ENCODE measurements around the gene COG7. TPM values are rescaled to one million over a fixed set of nuclear protein-coding genes. Genes with fewer than 3 reads are reported as not detected.
"Not testable (repeated sequence)": the region's sequence is repeated elsewhere in the genome, so short reads cannot be mapped to it uniquely, and the experiment has no call there.

Gene COG7
- total RNA-seq, 1 donor from 2014 or later, result 17.7 TPM

DNA sequence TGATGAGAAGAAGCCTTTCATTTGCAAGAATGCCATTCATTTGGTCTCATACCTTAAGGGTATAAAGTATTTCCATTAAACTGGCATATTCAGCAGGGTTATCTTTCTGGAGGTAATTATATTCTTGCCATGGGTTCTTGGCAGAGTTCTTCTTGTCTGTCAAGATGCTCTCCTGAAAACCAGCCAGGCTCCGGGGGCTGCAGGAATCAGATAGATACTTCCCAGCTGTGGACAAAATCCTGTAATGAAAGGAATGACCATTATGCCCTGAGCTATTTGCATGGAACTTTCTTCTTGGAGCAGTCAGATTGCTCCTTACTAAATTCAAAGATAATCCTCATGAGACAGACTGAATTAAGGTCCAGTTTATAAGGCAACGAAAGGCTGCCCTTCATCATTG, 47.0 kb downstream of the COG7 start:
- Mint-ChIP-seq H3K9me3 (ENCODE audit: low read depth) (no peaks in the 10 kb centered on the region), H3K4me1 (ENCODE audit: low read depth) (peaks cover 30% of the 10 kb centered on the region), H3K36me3 (ENCODE audit: low read depth) (peaks cover 42% of the 10 kb centered on the region), H3K27me3 (ENCODE audit: low read depth) (no peaks in the 10 kb centered on the region), H3K4me3 (ENCODE audit: unreplicated experiment) (no peak overlapping the region), H3K27ac (ENCODE audit: unreplicated experiment) (no peak overlapping the region)
- TF ChIP-seq, protein P1, sequence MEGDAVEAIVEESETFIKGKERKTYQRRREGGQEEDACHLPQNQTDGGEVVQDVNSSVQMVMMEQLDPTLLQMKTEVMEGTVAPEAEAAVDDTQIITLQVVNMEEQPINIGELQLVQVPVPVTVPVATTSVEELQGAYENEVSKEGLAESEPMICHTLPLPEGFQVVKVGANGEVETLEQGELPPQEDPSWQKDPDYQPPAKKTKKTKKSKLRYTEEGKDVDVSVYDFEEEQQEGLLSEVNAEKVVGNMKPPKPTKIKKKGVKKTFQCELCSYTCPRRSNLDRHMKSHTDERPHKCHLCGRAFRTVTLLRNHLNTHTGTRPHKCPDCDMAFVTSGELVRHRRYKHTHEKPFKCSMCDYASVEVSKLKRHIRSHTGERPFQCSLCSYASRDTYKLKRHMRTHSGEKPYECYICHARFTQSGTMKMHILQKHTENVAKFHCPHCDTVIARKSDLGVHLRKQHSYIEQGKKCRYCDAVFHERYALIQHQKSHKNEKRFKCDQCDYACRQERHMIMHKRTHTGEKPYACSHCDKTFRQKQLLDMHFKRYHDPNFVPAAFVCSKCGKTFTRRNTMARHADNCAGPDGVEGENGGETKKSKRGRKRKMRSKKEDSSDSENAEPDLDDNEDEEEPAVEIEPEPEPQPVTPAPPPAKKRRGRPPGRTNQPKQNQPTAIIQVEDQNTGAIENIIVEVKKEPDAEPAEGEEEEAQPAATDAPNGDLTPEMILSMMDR (IDR thresholded peaks at IDR 0.05), result no peak
- no peak for DNase-seq (ENCODE audit: low spot score)

GRCh38 chr16:23403547-23403946, 49.4 kb downstream of the COG7 start:
- DNase-seq (ENCODE audit: low spot score), result no peak
- Mint-ChIP-seq H3K4me3 (ENCODE audit: unreplicated experiment) (no peak overlapping the region), H3K9me3 (ENCODE audit: low read depth) (no peaks in the 10 kb centered on the region), H3K36me3 (ENCODE audit: low read depth) (peaks cover 48% of the 10 kb centered on the region), H3K4me1 (ENCODE audit: low read depth) (peaks cover 10% of the 10 kb centered on the region), H3K27ac (ENCODE audit: unreplicated experiment) (no peak overlapping the region), H3K27me3 (ENCODE audit: low read depth) (no peaks in the 10 kb centered on the region)
- TF ChIP-seq, protein P1 (IDR thresholded peaks at IDR 0.05), result no peak

DNA sequence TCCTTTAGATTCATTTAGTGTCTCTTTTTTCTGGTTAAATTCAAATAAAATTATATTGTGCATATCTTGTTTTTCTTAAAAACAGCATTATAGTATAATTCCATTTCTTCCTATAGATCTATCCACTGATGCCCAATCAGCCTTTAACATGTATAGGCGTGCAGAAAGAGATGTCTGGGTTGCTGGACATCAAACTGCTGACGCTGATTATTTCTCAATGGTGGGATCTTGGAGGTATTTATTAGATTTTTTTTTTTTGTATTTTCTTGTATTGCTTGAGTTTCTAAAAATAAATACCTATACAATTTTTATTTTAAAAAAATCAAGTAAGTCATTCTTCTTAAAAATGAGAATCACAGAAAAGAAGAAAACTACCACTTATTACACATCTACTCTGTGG, 50.9 kb downstream of the COG7 start:
- H3K36me3 Mint-ChIP-seq (ENCODE audit: low read depth), result peaks cover 55% of the 10 kb centered on the region
- H3K27ac Mint-ChIP-seq (ENCODE audit: unreplicated experiment), result no peak overlapping the region
- peaks cover 7% of the 10 kb centered on the region for H3K4me1 Mint-ChIP-seq (ENCODE audit: low read depth)
- H3K4me3 Mint-ChIP-seq (ENCODE audit: unreplicated experiment), result no peak overlapping the region
- no peaks in the 10 kb centered on the region for H3K9me3 Mint-ChIP-seq (ENCODE audit: low read depth)
- no peak for DNase-seq (ENCODE audit: low spot score)
- H3K27me3 Mint-ChIP-seq (ENCODE audit: low read depth), result no peaks in the 10 kb centered on the region
- TF ChIP-seq, protein P1 (IDR thresholded peaks at IDR 0.05), result no peak

DNA sequence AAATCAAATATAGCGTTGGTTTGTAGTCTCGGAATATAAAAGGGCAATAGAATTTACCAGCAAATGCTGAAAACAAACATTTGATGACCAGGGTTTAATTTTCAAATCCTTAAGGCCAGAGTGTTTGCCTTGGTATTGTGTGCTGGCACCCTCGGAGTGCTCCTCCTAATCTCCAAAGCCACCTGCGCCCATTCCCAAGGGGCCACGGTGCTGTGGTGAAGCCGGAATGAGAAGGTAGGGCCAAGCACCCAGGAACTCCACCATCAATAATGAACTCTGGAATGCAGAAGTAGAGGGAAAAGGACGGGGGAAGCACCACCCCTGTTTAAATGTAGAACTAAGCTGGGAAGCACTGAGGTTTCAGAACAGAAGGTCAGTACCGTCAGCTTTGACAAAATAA, 51.9 kb downstream of the COG7 start:
- H3K27me3 Mint-ChIP-seq (ENCODE audit: low read depth), result no peaks in the 10 kb centered on the region
- H3K27ac Mint-ChIP-seq (ENCODE audit: unreplicated experiment), result no peak overlapping the region
- H3K9me3 Mint-ChIP-seq (ENCODE audit: low read depth), result no peaks in the 10 kb centered on the region
- peaks cover 53% of the 10 kb centered on the region for H3K36me3 Mint-ChIP-seq (ENCODE audit: low read depth)
- peaks cover 5% of the 10 kb centered on the region for H3K4me1 Mint-ChIP-seq (ENCODE audit: low read depth)
- TF ChIP-seq, protein P1 (IDR thresholded peaks at IDR 0.05), result no peak
- H3K4me3 Mint-ChIP-seq (ENCODE audit: unreplicated experiment), result no peak overlapping the region
- peak; percentile 61 for DNase-seq (ENCODE audit: low spot score)

DNA sequence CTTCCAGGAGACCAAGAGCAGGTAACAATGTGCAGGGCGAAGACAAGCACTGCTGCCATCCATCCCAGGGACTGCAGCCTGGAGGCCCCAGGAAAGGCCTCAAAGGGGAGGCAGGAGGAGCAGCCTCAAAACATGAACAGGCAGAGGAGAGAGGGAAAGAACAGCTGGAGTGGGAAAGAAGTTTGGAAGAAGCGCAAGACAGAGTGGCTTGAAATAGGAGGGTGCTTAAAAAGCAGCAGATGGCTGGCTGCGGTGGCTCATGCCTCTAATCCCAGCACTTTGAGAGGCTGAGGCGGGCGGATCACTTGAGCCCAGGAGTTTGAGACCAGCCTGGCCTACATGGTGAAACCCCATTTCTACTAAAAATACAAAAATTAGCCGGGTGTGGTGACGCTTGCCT, 52.5 kb downstream of the COG7 start:
- peak; percentile 29 for DNase-seq (ENCODE audit: low spot score)
- not testable (repeated sequence) for H3K4me3 Mint-ChIP-seq (ENCODE audit: unreplicated experiment); H3K4me1 Mint-ChIP-seq (ENCODE audit: low read depth); H3K27ac Mint-ChIP-seq (ENCODE audit: unreplicated experiment); H3K27me3 Mint-ChIP-seq (ENCODE audit: low read depth); H3K9me3 Mint-ChIP-seq (ENCODE audit: low read depth)
- H3K36me3 Mint-ChIP-seq (ENCODE audit: low read depth), result peaks cover 54% of the 10 kb centered on the region

DNA sequence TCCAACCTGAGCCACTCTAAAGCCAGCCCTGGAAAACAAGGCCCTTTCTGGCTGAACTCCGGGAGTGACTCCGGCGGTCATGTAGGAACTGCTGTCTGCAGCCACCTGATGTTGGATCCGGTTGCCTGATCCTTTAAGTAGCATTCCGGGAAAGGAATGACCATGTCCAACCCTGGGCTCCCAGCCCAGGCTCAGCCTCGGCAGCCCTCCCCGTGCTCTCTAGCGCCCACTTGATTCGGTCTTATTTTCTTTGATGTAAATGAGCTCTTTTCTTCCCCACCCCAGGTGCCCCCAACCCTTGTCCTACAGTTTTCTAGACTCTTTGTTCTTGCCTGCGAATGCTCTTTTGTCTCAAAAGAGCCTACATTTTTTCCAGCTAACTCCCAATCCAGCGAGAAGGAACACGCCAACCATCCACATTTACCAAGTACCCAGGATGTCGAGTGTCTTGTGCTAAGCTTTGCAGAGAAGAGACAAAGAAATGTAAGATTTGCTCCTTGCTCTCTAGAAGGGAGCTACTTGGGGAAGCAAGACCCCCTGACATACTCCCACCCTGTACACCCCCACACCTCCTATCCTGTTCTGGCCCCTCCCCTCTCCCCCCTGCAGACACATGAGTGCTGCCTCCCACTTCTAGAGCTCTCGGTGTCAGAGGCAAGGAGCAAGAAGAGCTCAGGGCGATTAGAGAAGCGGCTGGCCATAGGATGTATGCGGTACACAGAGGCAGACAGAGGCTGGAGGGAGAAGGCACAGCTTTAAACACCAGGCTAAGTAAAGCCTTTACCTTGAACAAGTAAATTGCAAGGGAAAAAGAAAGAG, 53.8 kb downstream of the COG7 start:
- Mint-ChIP-seq H3K4me3 (ENCODE audit: unreplicated experiment) (no peak overlapping the region), H3K4me1 (ENCODE audit: low read depth) (peaks cover 3% of the 10 kb centered on the region), H3K36me3 (ENCODE audit: low read depth) (peaks cover 58% of the 10 kb centered on the region), H3K27ac (ENCODE audit: unreplicated experiment) (peak overlapping the region; percentile 30), H3K9me3 (ENCODE audit: low read depth) (no peaks in the 10 kb centered on the region), H3K27me3 (ENCODE audit: low read depth) (no peaks in the 10 kb centered on the region)
- TF ChIP-seq, protein P1 (IDR thresholded peaks at IDR 0.05), result no peak
- DNase-seq (ENCODE audit: low spot score), result peak; percentile 52

Data from chondrocyte (in vitro differentiated cells).